HepG2 (cell line): ENCODE measurements around the gene HDAC3. TPM values are rescaled to one million over a fixed set of nuclear protein-coding genes. Genes with fewer than 3 reads are reported as not detected.

Experiments
- ATF6 ChIP-seq: sonication (generic); formaldehyde crosslinking; conservative IDR thresholded peaks from 2 replicates; pipeline ENCODE4 v1.4.0; 2020; ENCODE audit warnings: missing genetic modification reagents
- BRD4 ChIP-seq: sonication (generic); formaldehyde crosslinking; IDR thresholded peaks from 2 replicates; pipeline ENCODE4 v1.4.0; 2020; ENCODE audit warnings: missing genetic modification reagents
- FIP1L1 ChIP-seq: fragments of 200-400 bp; formaldehyde crosslinking; IDR thresholded peaks from 2 replicates; pipeline ENCODE4 v1.6.1; 2018; ENCODE audit warnings: low read depth, mild to moderate bottlenecking, low read length, moderate library complexity, borderline replicate concordance; ENCODE audit not compliant: insufficient read depth
- HDAC2 ChIP-seq: sonication (generic); formaldehyde crosslinking; IDR thresholded peaks from 2 replicates; pipeline ENCODE4 v1.4.0; 2020; ENCODE audit warnings: missing genetic modification reagents
- HHEX ChIP-seq: IDR thresholded peaks from 2 replicates; pipeline ENCODE4 v1.6.1; 2016; ENCODE audit warnings: control low read depth
- IRF2 ChIP-seq: IDR thresholded peaks from 2 replicates; pipeline ENCODE4 v1.6.1; 2018; ENCODE audit warnings: missing genetic modification reagents, missing compliant biosample characterization
- KLF16 ChIP-seq, 2 experiments: sonication (generic) in 1 of 2; formaldehyde crosslinking in 1 of 2; IDR thresholded peaks; 2 replicates each; pipeline versions ENCODE4 v1.6.1 to v1.8.0; 2016 to 2023; ENCODE audit warnings: missing genetic modification reagents in 2 of 2, missing compliant biosample characterization in 1 of 2
- MEF2D ChIP-seq: sonication (generic); formaldehyde crosslinking; IDR thresholded peaks from 2 replicates; pipeline ENCODE4 v1.5.1; 2020; ENCODE audit warnings: mild to moderate bottlenecking, missing genetic modification reagents
- RBM22 ChIP-seq: fragments of 200-400 bp; formaldehyde crosslinking; optimal IDR thresholded peaks from 2 replicates; pipeline ENCODE3; 2017; ENCODE audit warnings: mild to moderate bottlenecking, low read length, moderate library complexity
- RELA ChIP-seq: sonication (generic); formaldehyde crosslinking; IDR thresholded peaks from 2 replicates; pipeline ENCODE4 v1.4.0; 2020; ENCODE audit warnings: missing genetic modification reagents
- SAP130 ChIP-seq: IDR thresholded peaks from 2 replicates; pipeline ENCODE4 v1.6.1; 2016; ENCODE audit warnings: low read depth
- SNAPC5 ChIP-seq: sonication (generic); formaldehyde crosslinking; IDR thresholded peaks from 2 replicates; pipeline ENCODE4 v1.8.1; 2023; ENCODE audit warnings: mild to moderate bottlenecking, missing genetic modification reagents, borderline replicate concordance
- TEAD2 ChIP-seq: sonication (generic); formaldehyde crosslinking; IDR thresholded peaks from 2 replicates; pipeline ENCODE4 v1.9.0; 2021; ENCODE audit warnings: missing genetic modification reagents
- ZBTB10 ChIP-seq: sonication (generic); formaldehyde crosslinking; IDR thresholded peaks from 2 replicates; pipeline ENCODE4 v1.4.0; 2020; ENCODE audit warnings: missing genetic modification reagents, borderline replicate concordance
- ZC3H4 ChIP-seq: sonication (generic); formaldehyde crosslinking; IDR thresholded peaks from 2 replicates; pipeline ENCODE4 v1.4.0; 2020; ENCODE audit warnings: missing genetic modification reagents, borderline replicate concordance
- ZNF18 ChIP-seq: sonication (generic); formaldehyde crosslinking; IDR thresholded peaks from 2 replicates; pipeline ENCODE4 v1.8.0; 2022; ENCODE audit warnings: mild to moderate bottlenecking, missing genetic modification reagents; ENCODE audit not compliant: insufficient replicate concordance
- ZNF709 ChIP-seq: sonication (generic); formaldehyde crosslinking; IDR thresholded peaks from 2 replicates; pipeline ENCODE4 v1.5.0; 2020; ENCODE audit warnings: mild to moderate bottlenecking, missing genetic modification reagents
- ZNF83 ChIP-seq: sonication (generic); formaldehyde crosslinking; IDR thresholded peaks from 2 replicates; pipeline ENCODE4 v1.4.0; 2020; ENCODE audit warnings: missing genetic modification reagents, mild to moderate bottlenecking, borderline replicate concordance
- polyA plus RNA-seq, 8 experiments: library from polyadenylated mRNA; depleted of rRNA in 3 of 8; stranded (reverse) in 7 of 8; unstranded in 1 of 8; fragments of >200 nt; fragmentation: Illumina TruSeq in 4 of 8; extraction: Trizol in 4 of 8; gene quantifications; 2 replicates each; pipeline versions ENCODE4 v1.2.1 to v1.2.3, GENCODE V29; 2011 to 2016; ENCODE audit warnings: low read depth in 4 of 8, missing spikeins in 1 of 8, mixed read lengths in 1 of 8; ENCODE audit not compliant: insufficient read depth in 1 of 8
- total RNA-seq, 5 experiments: library from RNA; depleted of rRNA; stranded (reverse); fragments of >200 nt; fragmentation: Illumina TruSeq; extraction: Trizol; gene quantifications; 2 replicates each; pipeline ENCODE4 v1.2.3, GENCODE V29; 2016; ENCODE audit warnings: low read depth in 1 of 5

The HDAC3 gene
- total and polyA plus RNA-seq, 2 of the 13 experiments (the other 11 are each of a cell fraction or from before 2014, with no cell fraction given) = 84.0 to 94.1 TPM

GRCh38 chr5:141650851-141651727 is 14.4 kb upstream of the HDAC3 start, which contains the start of gene FCHSD1 (continued):
- no peak for TF ChIP-seq ZNF18 (CRISPR knock-in tag)
- no peak for TF ChIP-seq ZNF709
- TF ChIP-seq SAP130 (CRISPR knock-in tag) = peak; percentile 55
- no peak for TF ChIP-seq ATF6 (CRISPR knock-in tag)
- TF ChIP-seq KLF16 (CRISPR knock-in tag; IDR thresholded peaks at IDR 0.05) = no peak
- no peak for TF ChIP-seq FIP1L1
- TF ChIP-seq BRD4 (CRISPR knock-in tag) = no peak
- no peak for TF ChIP-seq ZC3H4
- TF ChIP-seq ZNF83 = no peak
- TF ChIP-seq SNAPC5 = no peak
- TF ChIP-seq IRF2 (CRISPR knock-in tag) = 0 out of 2 replicates have a peak, but pooled peaks have one; percentile 28
- no peak for TF ChIP-seq RBM22
- no peak for TF ChIP-seq HHEX (CRISPR knock-in tag)
- no peak for TF ChIP-seq MEF2D (CRISPR knock-in tag)
- no peak for TF ChIP-seq HDAC2 (CRISPR knock-in tag)
- TF ChIP-seq RELA (CRISPR knock-in tag) = no peak
- no peak for TF ChIP-seq TEAD2 (CRISPR knock-in tag)
- TF ChIP-seq ZBTB10 (CRISPR knock-in tag) = no peak
